Measurements from ENCODE around the gene BOC.

DNA sequence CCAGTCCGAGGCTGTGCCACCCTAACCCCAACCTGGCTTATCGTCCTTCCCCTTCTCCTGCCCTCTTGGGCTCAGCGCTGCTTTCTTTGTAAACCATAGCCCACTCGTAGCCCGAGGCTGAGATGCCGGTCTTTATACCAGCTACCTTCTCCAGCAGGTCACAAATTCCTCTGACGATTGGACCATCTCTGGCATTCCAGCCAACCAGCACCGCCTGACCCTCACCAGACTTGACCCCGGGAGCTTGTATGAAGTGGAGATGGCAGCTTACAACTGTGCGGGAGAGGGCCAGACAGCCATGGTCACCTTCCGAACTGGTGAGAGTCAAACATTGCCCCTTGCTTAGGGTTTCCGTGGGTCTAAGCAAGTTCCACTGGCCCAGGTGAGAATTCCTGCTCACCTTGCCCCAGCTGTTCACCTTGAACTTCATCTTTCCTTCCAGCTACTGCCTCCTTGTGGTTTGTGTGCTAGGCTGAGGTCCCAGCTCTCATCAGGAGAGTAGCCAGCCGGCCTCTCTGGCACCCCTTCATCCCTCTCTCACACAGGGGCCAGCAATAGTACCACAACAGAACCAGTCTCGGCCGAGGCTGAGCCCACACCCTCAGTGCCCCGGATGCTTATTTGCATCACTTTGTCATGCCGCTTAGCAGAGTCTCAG, 66.7 kb downstream of the BOC start:
- TF ChIP-seq, protein P1, sequence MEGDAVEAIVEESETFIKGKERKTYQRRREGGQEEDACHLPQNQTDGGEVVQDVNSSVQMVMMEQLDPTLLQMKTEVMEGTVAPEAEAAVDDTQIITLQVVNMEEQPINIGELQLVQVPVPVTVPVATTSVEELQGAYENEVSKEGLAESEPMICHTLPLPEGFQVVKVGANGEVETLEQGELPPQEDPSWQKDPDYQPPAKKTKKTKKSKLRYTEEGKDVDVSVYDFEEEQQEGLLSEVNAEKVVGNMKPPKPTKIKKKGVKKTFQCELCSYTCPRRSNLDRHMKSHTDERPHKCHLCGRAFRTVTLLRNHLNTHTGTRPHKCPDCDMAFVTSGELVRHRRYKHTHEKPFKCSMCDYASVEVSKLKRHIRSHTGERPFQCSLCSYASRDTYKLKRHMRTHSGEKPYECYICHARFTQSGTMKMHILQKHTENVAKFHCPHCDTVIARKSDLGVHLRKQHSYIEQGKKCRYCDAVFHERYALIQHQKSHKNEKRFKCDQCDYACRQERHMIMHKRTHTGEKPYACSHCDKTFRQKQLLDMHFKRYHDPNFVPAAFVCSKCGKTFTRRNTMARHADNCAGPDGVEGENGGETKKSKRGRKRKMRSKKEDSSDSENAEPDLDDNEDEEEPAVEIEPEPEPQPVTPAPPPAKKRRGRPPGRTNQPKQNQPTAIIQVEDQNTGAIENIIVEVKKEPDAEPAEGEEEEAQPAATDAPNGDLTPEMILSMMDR (IDR thresholded peaks at IDR 0.05 in 4 of 5, conservative IDR thresholded peaks at IDR 0.05 in 1 of 5), result no peak
- TF ChIP-seq POLR2A (IDR thresholded peaks at IDR 0.05), result no peak
